Neural cell (in vitro differentiated cells): ENCODE measurements around the gene NACC1. TPM values are rescaled to one million over a fixed set of nuclear protein-coding genes. Genes with fewer than 3 reads are reported as not detected.

Experiments
- H2AFZ ChIP-seq: fragments of 200-600, 300-800 bp; sonication (generic), shearing (Covaris generic); 2 replicates; pipeline ENCODE4 v1.6.0; 2014; ENCODE audit warnings: low read depth, mild to moderate bottlenecking, antibody characterized with exemption, low read length, moderate library complexity
- H3F3A ChIP-seq: fragments of 200-600 bp; shearing (Covaris generic); 2 replicates; pipeline ENCODE4 v1.6.1; 2016; ENCODE audit warnings: mild to moderate bottlenecking, moderate library complexity, mixed read lengths, antibody characterized with exemption, low read length; ENCODE audit not compliant: insufficient read depth, poor library complexity, severe bottlenecking
- H3K27ac ChIP-seq: fragments of 200-600, 300-800 bp; sonication (generic), shearing (Covaris generic); 2 replicates; pipeline ENCODE4 v1.5.1; 2014; ENCODE audit warnings: mild to moderate bottlenecking, low read length, moderate library complexity
- H3K27me3 ChIP-seq: fragments of 300-800, 200-600 bp; sonication (generic), shearing (Covaris generic); 2 replicates; pipeline ENCODE4 v1.6.0; 2014; ENCODE audit warnings: mild to moderate bottlenecking, low read depth, low read length, moderate library complexity; ENCODE audit not compliant: insufficient read depth
- H3K36me3 ChIP-seq: fragments of 300-800, 200-600 bp; sonication (generic), shearing (Covaris generic); 2 replicates; pipeline ENCODE4 v1.5.1; 2014; ENCODE audit warnings: mild to moderate bottlenecking, antibody characterized with exemption, low read length, moderate library complexity; ENCODE audit not compliant: insufficient read depth
- H3K4me2 ChIP-seq: fragments of 300-800, 200-600 bp; sonication (generic), shearing (Covaris generic); 2 replicates; pipeline ENCODE4 v1.6.0; 2014; ENCODE audit warnings: mild to moderate bottlenecking, low read length
- H3K4me3 ChIP-seq: fragments of 300-800, 200-600 bp; sonication (generic), shearing (Covaris generic); 2 replicates; pipeline ENCODE4 v1.5.1; 2014; ENCODE audit warnings: mild to moderate bottlenecking, low read length, moderate library complexity
- H3K79me2 ChIP-seq: fragments of 200-600 bp; shearing (Covaris generic); replicated peaks from 2 replicates; pipeline ENCODE4 v1.6.0; 2014; ENCODE audit warnings: mild to moderate bottlenecking, low read length, moderate library complexity; ENCODE audit not compliant: insufficient read depth
- H3K9ac ChIP-seq: fragments of 300-800, 200-600 bp; sonication (generic), shearing (Covaris generic); 2 replicates; pipeline ENCODE4 v1.6.1; 2016; ENCODE audit warnings: mild to moderate bottlenecking, low read length, mixed read lengths
- H3K9me2 ChIP-seq: fragments of 200-600 bp; shearing (Covaris generic); 2 replicates; pipeline ENCODE4 v1.6.1; 2016; ENCODE audit warnings: mild to moderate bottlenecking, low read length, mixed read lengths; ENCODE audit not compliant: insufficient read depth
- H3K9me3 ChIP-seq: fragments of 200-600, 300-800 bp; sonication (generic), shearing (Covaris generic); 2 replicates; pipeline ENCODE4 v1.6.1; 2016; ENCODE audit warnings: mild to moderate bottlenecking, mixed run types, low read length, moderate library complexity, mixed read lengths
- H4K20me1 ChIP-seq: fragments of 200-600 bp; shearing (Covaris generic); 2 replicates; pipeline ENCODE4 v1.6.1; 2016; ENCODE audit warnings: mild to moderate bottlenecking, mixed run types; ENCODE audit not compliant: insufficient read depth
- EP300 ChIP-seq: fragments of 450-650 bp; conservative IDR thresholded peaks from 2 replicates; pipeline ENCODE4 v1.6.1; 2014; ENCODE audit warnings: antibody characterized with exemption, mild to moderate bottlenecking, moderate library complexity; ENCODE audit not compliant: poor library complexity, severe bottlenecking
- EZH2 ChIP-seq: fragments of 200-600, 300-800 bp; shearing (Covaris generic), sonication (generic); IDR thresholded peaks from 2 replicates; pipeline ENCODE4 v1.6.1; 2014; ENCODE audit warnings: antibody characterized with exemption, low read length, borderline replicate concordance, mild to moderate bottlenecking; ENCODE audit not compliant: insufficient read depth, poor library complexity, severe bottlenecking
- MXI1 ChIP-seq: fragments of 450-650 bp; conservative IDR thresholded peaks from 2 replicates; pipeline ENCODE4 v1.6.1; 2014; ENCODE audit warnings: antibody characterized with exemption, mild to moderate bottlenecking; ENCODE audit not compliant: poor library complexity, severe bottlenecking
- POLR2AphosphoS5 ChIP-seq: IDR thresholded peaks from 2 replicates; pipeline ENCODE4 v1.6.1; 2012
- RAD21 ChIP-seq: fragments of 450-650 bp; conservative IDR thresholded peaks from 2 replicates; pipeline ENCODE4 v1.6.1; 2014; ENCODE audit warnings: antibody characterized with exemption, mild to moderate bottlenecking, moderate library complexity
- REST ChIP-seq: IDR thresholded peaks from 2 replicates; pipeline ENCODE4 v1.6.1; 2012; ENCODE audit warnings: borderline replicate concordance
- SMC3 ChIP-seq: fragments of 450-650 bp; conservative IDR thresholded peaks from 2 replicates; pipeline ENCODE4 v1.6.1; 2014; ENCODE audit warnings: antibody characterized with exemption, mild to moderate bottlenecking, moderate library complexity; ENCODE audit not compliant: poor library complexity
- TAF1 ChIP-seq: IDR thresholded peaks from 2 replicates; pipeline ENCODE4 v1.6.1; 2012; ENCODE audit warnings: low read depth
- polyA plus RNA-seq: library from polyadenylated mRNA; depleted of rRNA; stranded (reverse); fragments of >200 nt; gene quantifications from 2 replicates; pipeline ENCODE4 v1.2.3, GENCODE V29; 2014
- TF ChIP-seq, protein P1 (sequence below): fragments of 450-650 bp; IDR thresholded peaks from 2 replicates; pipeline ENCODE4 v1.5.1; 2014; ENCODE audit warnings: antibody characterized with exemption, mild to moderate bottlenecking, moderate library complexity; ENCODE audit not compliant: poor library complexity, severe bottlenecking

Gene NACC1
- polyA plus RNA-seq, 1 donor from 2014 or later, result 16.1 TPM

GRCh38 chr19:13137290-13137794 lies 19.3 kb downstream of the NACC1 start:
- H3K36me3 ChIP-seq, result no peaks in the 10 kb centered on the region
- H3K9me3 ChIP-seq, result no peaks in the 10 kb centered on the region
- no peaks in the 10 kb centered on the region for H3F3A ChIP-seq
- H3K9ac ChIP-seq, result no peak overlapping the region
- H3K9me2 ChIP-seq, result no peaks in the 10 kb centered on the region
- H3K4me2 ChIP-seq, result no peak overlapping the region
- TF ChIP-seq TAF1 (no peak), RAD21 (no peak), REST (no peak), MXI1 (no peak), EP300 (no peak), SMC3 (no peak), EZH2 (no peak), POLR2AphosphoS5 (no peak)
- TF ChIP-seq, protein P1, sequence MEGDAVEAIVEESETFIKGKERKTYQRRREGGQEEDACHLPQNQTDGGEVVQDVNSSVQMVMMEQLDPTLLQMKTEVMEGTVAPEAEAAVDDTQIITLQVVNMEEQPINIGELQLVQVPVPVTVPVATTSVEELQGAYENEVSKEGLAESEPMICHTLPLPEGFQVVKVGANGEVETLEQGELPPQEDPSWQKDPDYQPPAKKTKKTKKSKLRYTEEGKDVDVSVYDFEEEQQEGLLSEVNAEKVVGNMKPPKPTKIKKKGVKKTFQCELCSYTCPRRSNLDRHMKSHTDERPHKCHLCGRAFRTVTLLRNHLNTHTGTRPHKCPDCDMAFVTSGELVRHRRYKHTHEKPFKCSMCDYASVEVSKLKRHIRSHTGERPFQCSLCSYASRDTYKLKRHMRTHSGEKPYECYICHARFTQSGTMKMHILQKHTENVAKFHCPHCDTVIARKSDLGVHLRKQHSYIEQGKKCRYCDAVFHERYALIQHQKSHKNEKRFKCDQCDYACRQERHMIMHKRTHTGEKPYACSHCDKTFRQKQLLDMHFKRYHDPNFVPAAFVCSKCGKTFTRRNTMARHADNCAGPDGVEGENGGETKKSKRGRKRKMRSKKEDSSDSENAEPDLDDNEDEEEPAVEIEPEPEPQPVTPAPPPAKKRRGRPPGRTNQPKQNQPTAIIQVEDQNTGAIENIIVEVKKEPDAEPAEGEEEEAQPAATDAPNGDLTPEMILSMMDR, result no peak
- no peaks in the 10 kb centered on the region for H3K79me2 ChIP-seq
- H3K27ac ChIP-seq, result no peak overlapping the region
- no peaks in the 10 kb centered on the region for H4K20me1 ChIP-seq
- H3K27me3 ChIP-seq, result no peaks in the 10 kb centered on the region
- H2AFZ ChIP-seq, result no peak overlapping the region
- no peak overlapping the region for H3K4me3 ChIP-seq

DNA sequence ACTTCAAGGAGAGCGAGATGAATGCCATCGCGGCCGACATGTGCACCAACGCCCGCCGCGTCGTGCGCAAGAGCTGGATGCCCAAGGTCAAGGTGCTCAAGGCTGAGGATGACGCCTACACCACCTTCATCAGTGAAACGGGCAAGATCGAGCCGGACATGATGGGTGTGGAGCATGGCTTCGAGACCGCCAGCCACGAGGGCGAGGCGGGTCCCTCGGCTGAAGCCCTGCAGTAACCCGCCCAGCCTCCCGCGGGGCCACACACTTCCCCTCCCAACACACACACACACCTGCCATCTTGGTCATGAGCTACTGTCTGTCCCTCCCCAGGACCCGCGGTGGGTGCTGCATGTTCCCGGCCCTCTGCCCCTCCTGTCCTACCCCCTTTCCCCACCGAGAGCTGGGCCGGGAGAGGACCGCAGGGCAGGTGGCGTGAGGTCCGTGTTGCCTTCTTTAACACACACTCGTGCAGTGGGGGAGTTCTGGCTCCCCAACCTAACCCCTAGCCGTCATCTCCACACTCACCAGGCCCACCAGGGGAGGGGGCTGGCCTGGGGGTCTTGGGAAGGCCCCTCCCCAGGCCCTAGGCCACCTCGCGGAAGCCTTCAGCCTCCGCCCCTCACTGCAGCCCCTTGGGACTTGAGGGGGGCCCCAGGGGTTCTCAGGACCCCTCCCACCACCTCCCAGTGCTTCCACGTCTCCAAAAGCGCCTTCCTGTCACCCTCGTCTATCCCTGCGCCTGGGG lies 20.3 kb downstream of the NACC1 start:
- no peak overlapping the region for H3K27ac ChIP-seq
- no peaks in the 10 kb centered on the region for H3K9me2 ChIP-seq
- H3K9me3 ChIP-seq, result no peaks in the 10 kb centered on the region
- no peaks in the 10 kb centered on the region for H3K36me3 ChIP-seq
- no peak overlapping the region for H3K4me2 ChIP-seq
- no peaks in the 10 kb centered on the region for H4K20me1 ChIP-seq
- H3K4me3 ChIP-seq, result no peak overlapping the region
- no peaks in the 10 kb centered on the region for H3K27me3 ChIP-seq
- no peaks in the 10 kb centered on the region for H3F3A ChIP-seq
- no peaks in the 10 kb centered on the region for H3K79me2 ChIP-seq
- H3K9ac ChIP-seq, result no peak overlapping the region
- no peak overlapping the region for H2AFZ ChIP-seq
- TF ChIP-seq, protein P1, result no peak
